M059J (cell line): ENCODE results near the gene DPP9. TPM values are rescaled to one million over a fixed set of nuclear protein-coding genes. Genes with fewer than 3 reads are reported as not detected.

ENCODE experiments used
- DNase-seq: peaks from one replicate; pipeline ENCODE4 v3.0.0-alpha.2; 2012; ENCODE audit warnings: low read depth
- total RNA-seq: library from RNA; depleted of rRNA; stranded (reverse); fragments of >200 nt; shearing (Covaris generic); gene quantifications from 2 replicates; pipeline ENCODE4 v1.2.3, GENCODE V29; 2014; rRNA removed

DPP9 gene
- total RNA-seq, 1 experiment from 2014 or later, result 71.4 TPM

- DNase-seq, result peak; percentile 91
Measured at GRCh38 chr19:4633140-4633967, 90.3 kb downstream of the DPP9 start.

Other genes with a start within 250 kb of the DPP9 start
- 0.02 TPM in 2 replicates for gene PLIN4, start 205.4 kb downstream of the DPP9 start, total RNA-seq
- gene PLIN5, start 188.6 kb downstream of the DPP9 start, total RNA-seq, result not detected in 2 replicates
- gene LRG1, start 183.8 kb downstream of the DPP9 start, total RNA-seq, result 0.64 TPM in 1 of 2 replicates, not detected in the other
- 0.89 and 1.6 TPM in 2 replicates for gene SEMA6B, start 164.2 kb downstream of the DPP9 start, total RNA-seq
- gene TNFAIP8L1, start 84.3 kb downstream of the DPP9 start, total RNA-seq, result 2.7 and 3.3 TPM in 2 replicates
- 276 and 367 TPM in 2 replicates for gene MYDGF, start 53.5 kb downstream of the DPP9 start, total RNA-seq
- gene FEM1A, start 67.9 kb upstream of the DPP9 start, total RNA-seq, result 7.5 and 11.0 TPM in 2 replicates
- 2.6 and 5.2 TPM in 2 replicates for gene TICAM1, start 107.9 kb upstream of the DPP9 start, total RNA-seq
- gene PLIN3, start 143.8 kb upstream of the DPP9 start, total RNA-seq, result 165 and 222 TPM in 2 replicates
- gene ARRDC5, start 179.1 kb upstream of the DPP9 start, total RNA-seq, result not detected in 2 replicates
- gene UHRF1, start 185.7 kb upstream of the DPP9 start, total RNA-seq, result 35.7 and 60.1 TPM in 2 replicates
- 9.8 and 24.9 TPM in 2 replicates for gene KDM4B, start 245.3 kb upstream of the DPP9 start, total RNA-seq